Endothelial cell of umbilical vein (primary cell): ENCODE results near the gene U2AF2. TPM values are rescaled to one million over a fixed set of nuclear protein-coding genes. Genes with fewer than 3 reads are reported as not detected.

ENCODE experiments used
- BruUV-seq: library from RNA; stranded (reverse); fragments of 400-500 nt; replicated peaks from 2 replicates; lab custom pipeline; 2021; lab: Mats Ljungman, UMichigan
- CTCF ChIA-PET: fragments of 300-600, 350-600 bp; sonication (Branson Sonifier 250); formaldehyde crosslinking; loops from one replicate; lab custom pipeline; 2021; ENCODE audit warnings: antibody characterized with exemption, inconsistent platforms; lab: Charles Lee
- POLR2A ChIA-PET: fragments of 300-600, 350-600 bp; sonication (Branson Sonifier 250); formaldehyde crosslinking; loops from one replicate; lab custom pipeline; 2021; ENCODE audit warnings: antibody characterized with exemption, inconsistent platforms; lab: Charles Lee
- DNase-seq: peaks from one replicate; pipeline ENCODE4 v3.0.0-alpha.2; 2011; ENCODE audit warnings: low read depth, low spot score
- FAIRE-seq: peaks from 2 replicates; lab custom pipeline; 2011; peaks lifted over from hg19 to GRCh38; lab: Jason Lieb, UNC
- H2AFZ ChIP-seq: 2 replicates; pipeline ENCODE4 v1.6.0; 2012; ENCODE audit warnings: low read depth, low read length, control low read depth, inconsistent platforms
- H3K27ac ChIP-seq: 2 replicates; pipeline ENCODE4 v1.5.1; 2011; ENCODE audit warnings: low read depth, mild to moderate bottlenecking, control low read depth, low read length, moderate library complexity; ENCODE audit not compliant: insufficient read depth
- H3K27me3 ChIP-seq, 2 experiments: 2 replicates each; pipeline versions ENCODE4 v1.6.0 to v1.6.1; 2011; ENCODE audit warnings: low read length in 2 of 2, mixed read lengths in 1 of 2; ENCODE audit not compliant: control insufficient read depth in 2 of 2, insufficient read depth in 2 of 2
- H3K36me3 ChIP-seq, 2 experiments: 2 replicates in 1 of 2; 3 replicates in 1 of 2; pipeline ENCODE4 v1.5.1; 2011; ENCODE audit warnings: low read length in 2 of 2, mild to moderate bottlenecking in 1 of 2, moderate library complexity in 1 of 2; ENCODE audit not compliant: control insufficient read depth in 2 of 2, insufficient read depth in 2 of 2; ENCODE audit errors: extremely low read depth in 1 of 2
- H3K4me1 ChIP-seq: 3 replicates; pipeline ENCODE4 v1.5.1; 2011; ENCODE audit warnings: mild to moderate bottlenecking, low read length; ENCODE audit not compliant: control insufficient read depth, insufficient read depth; ENCODE audit errors: extremely low read depth
- H3K4me2 ChIP-seq: 2 replicates; pipeline ENCODE4 v1.6.1; 2011; ENCODE audit warnings: low read length, control low read depth, mixed read lengths; ENCODE audit not compliant: insufficient read depth
- H3K4me3 ChIP-seq, 3 experiments: fragments of 200-600 bp in 1 of 3; sonication (generic), shearing (Covaris generic) in 1 of 3; replicated peaks in 1 of 3; 2 replicates each; pipeline ENCODE4 v1.5.1; 2011 to 2016; ENCODE audit warnings: control low read depth in 3 of 3, low read length in 3 of 3, mild to moderate bottlenecking in 2 of 3, inconsistent platforms in 1 of 3, low read depth in 1 of 3, moderate library complexity in 1 of 3; ENCODE audit not compliant: insufficient read depth in 1 of 3
- H3K79me2 ChIP-seq: 2 replicates; pipeline ENCODE4 v1.6.0; 2012; ENCODE audit warnings: low read length, inconsistent platforms; ENCODE audit not compliant: control insufficient read depth, insufficient read depth
- H3K9ac ChIP-seq: replicated peaks from 2 replicates; pipeline ENCODE3; 2011; ENCODE audit warnings: low read length, control low read depth; ENCODE audit not compliant: insufficient read depth; ENCODE audit errors: extremely low read depth
- H3K9me1 ChIP-seq: replicated peaks from 3 replicates; pipeline ENCODE4 v1.6.0; 2011; ENCODE audit warnings: mild to moderate bottlenecking, low read length; ENCODE audit not compliant: control insufficient read depth, insufficient read depth; ENCODE audit errors: extremely low read depth
- H3K9me3 ChIP-seq: replicated peaks from 2 replicates; pipeline ENCODE4 v1.5.1; 2012; ENCODE audit warnings: low read length, inconsistent platforms; ENCODE audit not compliant: control insufficient read depth, insufficient read depth
- H4K20me1 ChIP-seq: replicated peaks from 2 replicates; pipeline ENCODE3; 2011; ENCODE audit warnings: mild to moderate bottlenecking, low read length; ENCODE audit not compliant: control insufficient read depth, insufficient read depth; ENCODE audit errors: extremely low read depth
- CTCF ChIP-seq, 2 donors: IDR thresholded peaks; 1 replicate in 1 of 2; 2 replicates in 1 of 2; pipeline ENCODE4 v1.5.1; 2011; ENCODE audit warnings: low read length in 2 of 2, mild to moderate bottlenecking in 2 of 2, moderate library complexity in 2 of 2, control low read depth in 1 of 2, inconsistent platforms in 1 of 2, low read depth in 1 of 2; ENCODE audit not compliant: insufficient read depth in 1 of 2; ENCODE audit errors: extremely low read depth in 1 of 2
- EZH2 ChIP-seq: IDR thresholded peaks from 2 replicates; pipeline ENCODE4 v1.6.1; 2012; ENCODE audit warnings: borderline replicate concordance, low read depth, mild to moderate bottlenecking, moderate library complexity, low read length, inconsistent platforms; ENCODE audit not compliant: severe bottlenecking
- FOS ChIP-seq: IDR thresholded peaks from 2 replicates; pipeline ENCODE4 v1.6.1; 2011; ENCODE audit warnings: mild to moderate bottlenecking, low read length, moderate library complexity, borderline replicate concordance; ENCODE audit not compliant: insufficient read depth
- GATA2 ChIP-seq: IDR thresholded peaks from 2 replicates; pipeline ENCODE4 v1.7.0; 2011; ENCODE audit warnings: low read depth, mild to moderate bottlenecking, moderate library complexity, mixed read lengths, low read length; ENCODE audit not compliant: insufficient read length, insufficient read depth
- JUN ChIP-seq: IDR thresholded peaks from 2 replicates; pipeline ENCODE4 v1.6.1; 2011; ENCODE audit warnings: borderline replicate concordance, low read depth; ENCODE audit not compliant: insufficient read length, insufficient read depth
- MAX ChIP-seq: IDR thresholded peaks from 2 replicates; pipeline ENCODE4 v1.6.1; 2011; ENCODE audit not compliant: insufficient read depth, insufficient read length
- MYC ChIP-seq: IDR thresholded peaks from one replicate; pipeline ENCODE4 v1.6.1; 2011; ENCODE audit warnings: mild to moderate bottlenecking, low read depth, low read length
- POLR2A ChIP-seq: IDR thresholded peaks from 2 replicates; pipeline ENCODE4 v1.6.1; 2012; ENCODE audit warnings: low read depth, mild to moderate bottlenecking, control low read depth, low read length
- POLR2AphosphoS5 ChIP-seq: IDR thresholded peaks from 2 replicates; pipeline ENCODE4 v1.6.1; 2012; ENCODE audit warnings: low read depth, mild to moderate bottlenecking, control low read depth, low read length, moderate library complexity; ENCODE audit not compliant: insufficient read depth
- dilution Hi-C: fragments of 300-500 bp; cut with MboI; formaldehyde crosslinking; loops from one replicate; pipeline ENCODE4 v1.15.0; 2019; ENCODE audit warnings: low sequenced_read_pairs; ENCODE audit not compliant: extremely low pct_ligation_motif_present
- intact Hi-C: fragments of 100-400 bp; cut with micrococcal nuclease; formaldehyde crosslinking; loops from one replicate; pipeline ENCODE4 v1.10.0; 2022
- polyA plus RNA-seq, 4 experiments: library from polyadenylated mRNA; depleted of rRNA in 3 of 4; stranded (reverse) in 3 of 4; unstranded in 1 of 4; fragments of >200 nt; gene quantifications; 2 replicates each; pipeline versions ENCODE4 v1.2.1 to v1.2.3, GENCODE V29; 2011 to 2012; ENCODE audit warnings: missing spikeins in 1 of 4
- total RNA-seq: library from RNA; stranded (reverse); gene quantifications from 2 replicates; pipeline ENCODE4 v1.2.3, GENCODE V29; 2021

U2AF2 gene
- total and polyA plus RNA-seq, 2 donors (not counting 3 experiments of a cell fraction or from before 2014, with no cell fraction given): 183 to 259 TPM

DNA sequence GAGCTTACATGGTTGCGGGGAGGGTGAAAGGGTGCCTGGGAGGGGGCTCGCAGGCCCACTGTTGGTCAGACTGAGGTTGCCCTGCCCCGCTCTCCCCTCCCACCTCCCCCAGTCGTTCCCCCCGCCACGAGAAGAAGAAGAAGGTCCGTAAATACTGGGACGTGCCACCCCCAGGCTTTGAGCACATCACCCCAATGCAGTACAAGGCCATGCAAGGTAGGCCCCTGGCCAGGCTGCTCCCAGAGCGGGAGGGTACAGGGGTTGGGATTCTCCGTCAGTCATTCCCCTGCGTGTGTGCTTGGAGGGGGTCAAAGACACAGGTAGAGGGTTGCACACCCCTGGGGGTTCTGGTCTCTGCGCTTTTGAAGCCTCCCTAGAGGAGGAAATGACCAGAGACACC lies 5.6 kb downstream of the U2AF2 start:
- Histone ChIP-seq H3K27me3 (no peaks in the 10 kb centered on the region), H3K36me3 (peaks cover 14 to 51% of the 10 kb centered on the region in 2 experiments), H3K4me2 (no peak overlapping the region), H3K4me3 (no peak overlapping the region), H3K4me1 (peaks cover 25% of the 10 kb centered on the region), H3K9ac (no peak overlapping the region), H3K27ac (no peak overlapping the region), H3K79me2 (peaks cover 96% of the 10 kb centered on the region), H2AFZ (no peak overlapping the region), H4K20me1 (peaks cover 12% of the 10 kb centered on the region), H3K9me1 (no peaks in the 10 kb centered on the region), H3K9me3 (no peaks in the 10 kb centered on the region)
- CTCF ChIA-PET: interaction anchor here (1.1 kb wide), 1 partner anchor 11 kb away, joined by 6 read pairs; no protein-coding TSS in a partner anchor
- dilution Hi-C loops: no loop called here
- DNase-seq (no peak), FAIRE-seq (no peak)
- POLR2A ChIA-PET: no interaction called here
- intact Hi-C loops: no loop called here
- TF ChIP-seq CTCF (IDR thresholded peaks at IDR 0.05; ENCODE audit: extremely low read depth in 1 of 2, insufficient read depth in 1 of 2, low read depth in 1 of 2, low read length in 2 of 2) (no peak), EZH2 (no peak), JUN (no peak), MYC (no peak), POLR2A (no peak), FOS (no peak), GATA2 (no peak), MAX (no peak), POLR2AphosphoS5 (no peak)
- no TSS peak for BruUV-seq
